Erythroblast (primary cell): ENCODE results near the gene ART1.

Source experiments
- GATA1 ChIP-seq: IDR thresholded peaks from 2 replicates; pipeline ENCODE4 v1.6.1; 2011; ENCODE audit warnings: low read depth, mild to moderate bottlenecking, control low read depth, low read length, moderate library complexity
- POLR2A ChIP-seq: IDR thresholded peaks from 2 replicates; pipeline ENCODE4 v1.6.1; 2011; ENCODE audit warnings: mild to moderate bottlenecking, low read length

DNA sequence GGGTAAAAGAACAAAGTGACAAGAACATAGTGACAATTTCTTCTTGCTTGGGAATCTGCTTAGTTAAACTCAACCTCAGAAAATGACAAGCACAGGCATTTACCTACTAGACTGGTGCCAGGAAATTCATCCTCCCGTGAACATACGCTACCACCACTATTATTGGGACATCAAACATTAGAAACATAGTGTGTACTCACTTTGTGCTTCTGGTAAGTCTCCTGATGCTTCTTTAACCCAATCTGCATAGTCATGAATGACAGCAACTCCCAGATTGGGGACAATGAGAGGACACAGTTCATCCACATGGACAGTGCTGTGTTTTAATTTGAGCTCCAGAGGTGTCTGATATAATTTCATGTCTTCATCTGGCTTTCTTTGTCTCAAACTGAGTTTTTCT is 55.5 kb downstream of the ART1 start:
- no peak for TF ChIP-seq POLR2A
- no peak for TF ChIP-seq GATA1
